ENCODE results near the gene STK39.

Gene STK39

GRCh38 chr2:168244318-168244717 is 3.1 kb downstream of the STK39 start:
- H3K27ac ChIP-seq (ENCODE audit: low read length): no peak overlapping the region
- no peaks in the 10 kb centered on the region for H3K36me3 ChIP-seq (ENCODE audit: insufficient read depth, low read length)
- H3K27me3 ChIP-seq (ENCODE audit: insufficient read depth, low read length, poor library complexity): no peaks in the 10 kb centered on the region
- no peaks in the 10 kb centered on the region for H3K9me3 ChIP-seq (ENCODE audit: insufficient read depth, low read length, severe bottlenecking)
- ATAC-seq (ENCODE audit: insufficient read depth, low read depth): no peak
- H3K9ac ChIP-seq (ENCODE audit: low read depth, low read length): no peak overlapping the region
- no peak overlapping the region for H2AFZ ChIP-seq (ENCODE audit: low read depth, low read length)
- peaks cover 52% of the 10 kb centered on the region for H3K79me2 ChIP-seq (ENCODE audit: insufficient read depth, low read length)
- H3K4me3 ChIP-seq (ENCODE audit: low read depth in 1 of 2, low read length in 2 of 2): no peak overlapping the region
- no peak for TF ChIP-seq CTCF (IDR thresholded peaks at IDR 0.05; ENCODE audit: borderline replicate concordance, extremely low read depth, low read length, poor library complexity, severe bottlenecking)
- no peak for TF ChIP-seq EZH2 (IDR thresholded peaks at IDR 0.05; ENCODE audit: borderline replicate concordance, low read depth, low read length, severe bottlenecking)
- H3K4me2 ChIP-seq (ENCODE audit: insufficient read depth, low read length): peak overlapping the region; percentile 85; the same call in 1 of the 2 replicates
- H3K4me1 ChIP-seq (ENCODE audit: insufficient read depth, low read length): peaks cover 57% of the 10 kb centered on the region
- DNase-seq: peak; percentile 41
- H4K20me1 ChIP-seq (ENCODE audit: insufficient read depth, low read length): peaks cover 38% of the 10 kb centered on the region

GRCh38 chr2:168243061-168243460 is 4.3 kb downstream of the STK39 start:
- DNase-seq (no peak), ATAC-seq (ENCODE audit: insufficient read depth, low read depth) (no peak)
- Histone ChIP-seq H3K4me3 (ENCODE audit: low read depth in 1 of 2, low read length in 2 of 2) (no peak overlapping the region), H3K36me3 (ENCODE audit: insufficient read depth, low read length) (no peaks in the 10 kb centered on the region), H2AFZ (ENCODE audit: low read depth, low read length) (no peak overlapping the region), H4K20me1 (ENCODE audit: insufficient read depth, low read length) (peaks cover 42% of the 10 kb centered on the region), H3K79me2 (ENCODE audit: insufficient read depth, low read length) (peaks cover 61% of the 10 kb centered on the region), H3K9ac (ENCODE audit: low read depth, low read length) (no peak overlapping the region), H3K27ac (ENCODE audit: low read length) (no peak overlapping the region), H3K4me1 (ENCODE audit: insufficient read depth, low read length) (peaks cover 53% of the 10 kb centered on the region), H3K4me2 (ENCODE audit: insufficient read depth, low read length) (no peak overlapping the region), H3K27me3 (ENCODE audit: insufficient read depth, low read length, poor library complexity) (no peaks in the 10 kb centered on the region), H3K9me3 (ENCODE audit: insufficient read depth, low read length, severe bottlenecking) (no peaks in the 10 kb centered on the region)
- TF ChIP-seq CTCF (IDR thresholded peaks at IDR 0.05; ENCODE audit: borderline replicate concordance, extremely low read depth, low read length, poor library complexity, severe bottlenecking) (no peak), EZH2 (IDR thresholded peaks at IDR 0.05; ENCODE audit: borderline replicate concordance, low read depth, low read length, severe bottlenecking) (no peak)

GRCh38 chr2:168241746-168242145 is 5.6 kb downstream of the STK39 start:
- peaks cover 67% of the 10 kb centered on the region for H3K79me2 ChIP-seq (ENCODE audit: insufficient read depth, low read length)
- TF ChIP-seq CTCF (IDR thresholded peaks at IDR 0.05; ENCODE audit: borderline replicate concordance, extremely low read depth, low read length, poor library complexity, severe bottlenecking) (no peak), EZH2 (IDR thresholded peaks at IDR 0.05; ENCODE audit: borderline replicate concordance, low read depth, low read length, severe bottlenecking) (no peak)
- H2AFZ ChIP-seq (ENCODE audit: low read depth, low read length): no peak overlapping the region
- no peak for DNase-seq
- no peak overlapping the region for H3K9ac ChIP-seq (ENCODE audit: low read depth, low read length)
- H3K4me3 ChIP-seq (ENCODE audit: low read depth in 1 of 2, low read length in 2 of 2): no peak overlapping the region
- peaks cover 48% of the 10 kb centered on the region for H3K4me1 ChIP-seq (ENCODE audit: insufficient read depth, low read length)
- no peaks in the 10 kb centered on the region for H3K27me3 ChIP-seq (ENCODE audit: insufficient read depth, low read length, poor library complexity)
- H3K9me3 ChIP-seq (ENCODE audit: insufficient read depth, low read length, severe bottlenecking): no peaks in the 10 kb centered on the region
- no peak for ATAC-seq (ENCODE audit: insufficient read depth, low read depth)
- H3K27ac ChIP-seq (ENCODE audit: low read length): no peak overlapping the region
- H4K20me1 ChIP-seq (ENCODE audit: insufficient read depth, low read length): peaks cover 42% of the 10 kb centered on the region
- H3K4me2 ChIP-seq (ENCODE audit: insufficient read depth, low read length): no peak overlapping the region
- no peaks in the 10 kb centered on the region for H3K36me3 ChIP-seq (ENCODE audit: insufficient read depth, low read length)

GRCh38 chr2:168241208-168241607 is 6.2 kb downstream of the STK39 start:
- H3K9ac ChIP-seq (ENCODE audit: low read depth, low read length): no peak overlapping the region
- H3K27me3 ChIP-seq (ENCODE audit: insufficient read depth, low read length, poor library complexity): no peaks in the 10 kb centered on the region
- peaks cover 41% of the 10 kb centered on the region for H4K20me1 ChIP-seq (ENCODE audit: insufficient read depth, low read length)
- no peak overlapping the region for H3K27ac ChIP-seq (ENCODE audit: low read length)
- DNase-seq: no peak
- H3K4me2 ChIP-seq (ENCODE audit: insufficient read depth, low read length): 0 out of 2 replicates have a peak overlapping the region, but pooled peaks have one; percentile 5
- H3K79me2 ChIP-seq (ENCODE audit: insufficient read depth, low read length): peaks cover 62% of the 10 kb centered on the region
- H2AFZ ChIP-seq (ENCODE audit: low read depth, low read length): no peak overlapping the region
- peak; percentile 33; the same call in 1 of the 3 replicates for ATAC-seq (ENCODE audit: insufficient read depth, low read depth)
- H3K9me3 ChIP-seq (ENCODE audit: insufficient read depth, low read length, severe bottlenecking): no peaks in the 10 kb centered on the region
- no peak overlapping the region for H3K4me3 ChIP-seq (ENCODE audit: low read depth in 1 of 2, low read length in 2 of 2)
- no peak for TF ChIP-seq EZH2 (IDR thresholded peaks at IDR 0.05; ENCODE audit: borderline replicate concordance, low read depth, low read length, severe bottlenecking)
- TF ChIP-seq CTCF (IDR thresholded peaks at IDR 0.05; ENCODE audit: borderline replicate concordance, extremely low read depth, low read length, poor library complexity, severe bottlenecking): no peak
- H3K36me3 ChIP-seq (ENCODE audit: insufficient read depth, low read length): no peaks in the 10 kb centered on the region
- H3K4me1 ChIP-seq (ENCODE audit: insufficient read depth, low read length): peaks cover 45% of the 10 kb centered on the region
